Measurements from ENCODE around the gene NCF2. TPM values are rescaled to one million over a fixed set of nuclear protein-coding genes. Genes with fewer than 3 reads are reported as not detected.

NCF2 gene
- polyA plus RNA-seq, 1 experiment = 0.43 TPM

DNA sequence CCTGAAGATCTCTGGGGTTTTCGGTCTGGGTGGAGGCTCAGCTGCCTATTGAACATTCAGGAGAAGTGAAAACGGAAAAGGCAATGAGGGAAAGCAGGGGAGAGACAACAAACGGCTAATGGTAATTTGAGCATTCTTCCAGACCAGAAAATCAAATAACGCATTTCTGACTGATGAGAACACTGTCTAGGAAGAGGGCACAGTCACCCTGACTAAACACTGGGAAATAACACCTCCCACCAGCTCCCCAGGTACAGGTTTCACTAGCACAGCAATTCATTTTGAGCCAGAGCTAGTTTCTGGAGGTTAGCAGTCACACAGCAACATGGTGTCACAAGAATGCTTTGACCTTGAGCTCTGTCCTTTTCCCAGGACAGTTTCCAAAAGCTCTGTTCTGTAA, 21.1 kb downstream of the NCF2 start:
- Histone ChIP-seq H3K27ac (ENCODE audit: low read depth, low read length) (no peak overlapping the region), H3K27me3 (ENCODE audit: control insufficient read depth, insufficient read depth, low read length) (no peaks in the 10 kb centered on the region), H3K9me3 (ENCODE audit: control insufficient read depth, insufficient read depth, low read length) (peaks cover 3% of the 10 kb centered on the region; the same call in 1 of the 2 replicates), H3K4me3 (ENCODE audit: low read depth, low read length) (no peak overlapping the region)
- no peak for DNase-seq (ENCODE audit: low read depth, low spot score)
- CTCF ChIA-PET = interaction anchor here (0.5 to 0.7 kb wide), 2 partner anchors 11 to 462 kb away, joined by 3 read pairs; no protein-coding TSS in a partner anchor
- TF ChIP-seq, protein P1, sequence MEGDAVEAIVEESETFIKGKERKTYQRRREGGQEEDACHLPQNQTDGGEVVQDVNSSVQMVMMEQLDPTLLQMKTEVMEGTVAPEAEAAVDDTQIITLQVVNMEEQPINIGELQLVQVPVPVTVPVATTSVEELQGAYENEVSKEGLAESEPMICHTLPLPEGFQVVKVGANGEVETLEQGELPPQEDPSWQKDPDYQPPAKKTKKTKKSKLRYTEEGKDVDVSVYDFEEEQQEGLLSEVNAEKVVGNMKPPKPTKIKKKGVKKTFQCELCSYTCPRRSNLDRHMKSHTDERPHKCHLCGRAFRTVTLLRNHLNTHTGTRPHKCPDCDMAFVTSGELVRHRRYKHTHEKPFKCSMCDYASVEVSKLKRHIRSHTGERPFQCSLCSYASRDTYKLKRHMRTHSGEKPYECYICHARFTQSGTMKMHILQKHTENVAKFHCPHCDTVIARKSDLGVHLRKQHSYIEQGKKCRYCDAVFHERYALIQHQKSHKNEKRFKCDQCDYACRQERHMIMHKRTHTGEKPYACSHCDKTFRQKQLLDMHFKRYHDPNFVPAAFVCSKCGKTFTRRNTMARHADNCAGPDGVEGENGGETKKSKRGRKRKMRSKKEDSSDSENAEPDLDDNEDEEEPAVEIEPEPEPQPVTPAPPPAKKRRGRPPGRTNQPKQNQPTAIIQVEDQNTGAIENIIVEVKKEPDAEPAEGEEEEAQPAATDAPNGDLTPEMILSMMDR (IDR thresholded peaks at IDR 0.05; ENCODE audit: low read depth, low read length) = no peak
- POLR2A ChIA-PET = no interaction called here

DNA sequence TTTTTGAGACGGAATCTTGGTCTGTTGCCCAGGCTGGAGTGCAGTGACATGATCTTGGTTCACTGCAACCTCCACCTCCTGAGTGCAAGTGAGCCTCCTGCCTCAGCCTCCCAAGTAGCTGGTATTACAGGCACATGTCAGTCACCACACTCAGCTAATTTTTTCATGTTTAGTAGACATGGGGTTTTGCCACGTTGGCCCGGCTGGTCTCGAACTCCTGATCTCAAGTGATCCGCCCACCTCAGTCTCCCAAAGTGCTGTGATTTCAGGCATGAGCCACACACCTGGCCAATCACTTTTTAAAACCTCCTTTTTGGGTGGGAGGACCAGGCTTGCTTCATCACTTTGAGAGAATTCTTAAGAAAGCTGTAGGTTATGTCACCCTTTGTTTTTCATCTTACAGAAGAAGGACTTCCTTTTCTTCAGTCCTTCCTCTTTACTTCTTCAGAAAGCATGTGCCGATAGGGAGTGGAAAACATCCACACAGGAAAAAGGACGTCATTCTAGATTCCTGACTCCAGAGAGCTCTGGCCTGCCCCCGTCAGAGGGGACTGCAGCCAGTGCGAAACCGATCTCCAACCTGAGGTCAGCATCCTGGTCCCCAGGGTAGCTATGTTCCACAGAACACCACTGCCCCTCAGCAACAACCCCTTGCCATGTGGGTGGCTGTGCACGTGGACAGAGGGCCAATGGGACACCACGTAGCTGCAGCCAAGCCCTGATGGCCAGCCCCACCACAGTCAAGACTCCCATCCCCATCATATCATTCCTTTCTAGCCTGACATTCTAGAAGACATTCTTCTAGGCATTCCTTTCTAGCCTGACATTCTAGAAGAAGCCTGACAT, 21.9 kb downstream of the NCF2 start:
- Histone ChIP-seq H3K27ac (ENCODE audit: low read depth, low read length) (no peak overlapping the region), H3K27me3 (ENCODE audit: control insufficient read depth, insufficient read depth, low read length) (no peaks in the 10 kb centered on the region), H3K4me3 (ENCODE audit: low read depth, low read length) (no peak overlapping the region), H3K9me3 (ENCODE audit: control insufficient read depth, insufficient read depth, low read length) (peaks cover 3% of the 10 kb centered on the region; the same call in 1 of the 2 replicates)
- POLR2A ChIA-PET = no interaction called here
- TF ChIP-seq, protein P1 (IDR thresholded peaks at IDR 0.05; ENCODE audit: low read depth, low read length) = no peak
- no peak for DNase-seq (ENCODE audit: low read depth, low spot score)
- CTCF ChIA-PET = no interaction called here

DNA sequence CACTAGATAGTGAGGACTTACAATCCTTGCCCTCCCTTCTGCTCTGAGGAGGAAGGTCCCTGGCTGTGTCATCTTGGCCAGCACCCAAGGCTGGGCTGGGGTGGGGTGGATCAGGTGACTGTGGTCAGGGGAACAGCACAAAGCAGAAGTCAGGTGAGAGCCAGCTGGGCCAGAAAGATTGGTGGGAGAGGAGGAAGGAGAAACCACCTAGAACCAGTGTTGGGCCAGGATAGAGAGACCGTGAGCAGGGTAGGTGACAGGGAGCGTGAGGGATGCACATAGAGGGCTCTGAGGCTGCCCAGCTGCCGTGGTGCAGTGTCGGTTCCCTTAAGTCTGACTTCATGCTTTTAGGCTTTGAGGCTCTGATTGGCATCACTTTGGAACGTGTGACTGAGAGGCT, 22.7 kb downstream of the NCF2 start:
- Histone ChIP-seq H3K4me3 (ENCODE audit: low read depth, low read length) (no peak overlapping the region), H3K9me3 (ENCODE audit: control insufficient read depth, insufficient read depth, low read length) (peaks cover 3% of the 10 kb centered on the region; the same call in 1 of the 2 replicates), H3K27me3 (ENCODE audit: control insufficient read depth, insufficient read depth, low read length) (no peaks in the 10 kb centered on the region), H3K27ac (ENCODE audit: low read depth, low read length) (no peak overlapping the region)
- ChIA-PET CTCF (no interaction called here), POLR2A (no interaction called here)
- DNase-seq (ENCODE audit: low read depth, low spot score) = no peak
- TF ChIP-seq, protein P1 (IDR thresholded peaks at IDR 0.05; ENCODE audit: low read depth, low read length) = no peak

DNA sequence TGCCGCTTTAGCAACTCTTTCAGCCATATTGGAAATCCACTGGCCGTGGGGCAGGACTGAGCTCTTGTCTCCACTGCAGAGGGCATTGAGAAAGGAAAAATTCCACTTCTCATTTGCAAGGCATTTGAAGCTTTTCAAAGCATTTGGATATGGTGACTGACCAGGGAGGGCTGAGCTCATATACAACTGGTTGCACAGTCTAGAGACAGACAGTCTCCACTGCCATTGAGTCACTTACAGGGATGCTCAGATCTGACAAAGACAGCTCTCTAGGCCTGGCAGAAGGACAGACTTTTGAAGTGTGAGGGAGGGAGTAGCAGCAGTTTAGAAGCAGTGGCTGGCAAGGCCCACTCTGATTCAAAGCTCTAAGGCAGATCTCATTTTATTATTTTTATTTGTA, 24.2 kb downstream of the NCF2 start:
- no peak for DNase-seq (ENCODE audit: low read depth, low spot score)
- ChIA-PET POLR2A (no interaction called here), CTCF (interaction anchor here (1.0 kb wide), 1 partner anchor 44 kb away, joined by 3 read pairs; no protein-coding TSS in a partner anchor)
- H3K4me3 ChIP-seq (ENCODE audit: low read depth, low read length) = no peak overlapping the region
- TF ChIP-seq, protein P1 (IDR thresholded peaks at IDR 0.05; ENCODE audit: low read depth, low read length) = no peak
- H3K9me3 ChIP-seq (ENCODE audit: control insufficient read depth, insufficient read depth, low read length) = peaks cover 3% of the 10 kb centered on the region; the same call in 1 of the 2 replicates
- no peak overlapping the region for H3K27ac ChIP-seq (ENCODE audit: low read depth, low read length)
- no peaks in the 10 kb centered on the region for H3K27me3 ChIP-seq (ENCODE audit: control insufficient read depth, insufficient read depth, low read length)

DNA sequence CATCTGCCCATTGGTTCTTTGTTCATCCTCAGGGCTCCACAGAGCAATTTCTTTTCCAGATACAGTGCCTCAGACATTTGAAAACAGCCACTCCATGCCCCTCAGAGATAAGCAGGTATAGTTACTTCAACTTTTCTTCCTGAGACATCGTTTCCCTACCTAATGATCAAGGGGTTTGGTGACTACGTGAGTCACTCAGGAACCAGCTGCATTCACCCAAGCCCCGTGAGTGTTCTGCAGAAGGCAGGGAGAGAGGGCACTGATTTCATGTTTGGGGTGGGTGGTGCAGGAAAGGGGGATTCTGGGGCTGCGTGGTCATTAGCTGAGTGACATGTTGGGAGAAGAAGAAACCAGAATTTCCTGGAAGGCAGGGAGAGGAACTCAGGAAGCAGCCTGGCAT, 25.0 kb downstream of the NCF2 start:
- Histone ChIP-seq H3K4me3 (ENCODE audit: low read depth, low read length) (no peak overlapping the region), H3K9me3 (ENCODE audit: control insufficient read depth, insufficient read depth, low read length) (peaks cover 3% of the 10 kb centered on the region; the same call in 1 of the 2 replicates), H3K27ac (ENCODE audit: low read depth, low read length) (no peak overlapping the region), H3K27me3 (ENCODE audit: control insufficient read depth, insufficient read depth, low read length) (no peaks in the 10 kb centered on the region)
- ChIA-PET POLR2A (no interaction called here), CTCF (no interaction called here)
- DNase-seq (ENCODE audit: low read depth, low spot score) = no peak
- TF ChIP-seq, protein P1 (IDR thresholded peaks at IDR 0.05; ENCODE audit: low read depth, low read length) = no peak

Measured in AG04450 (cell line).